K562 (cell line): ENCODE results near the gene SCGB1A1. TPM values are rescaled to one million over a fixed set of nuclear protein-coding genes. Genes with fewer than 3 reads are reported as not detected.

Experiments used
- AFF1 ChIP-seq, 2 experiments: fragments of 450-650 bp; IDR thresholded peaks; 2 replicates each; pipeline ENCODE4 v1.6.1; 2018; ENCODE audit warnings: mild to moderate bottlenecking in 2 of 2, low read depth in 1 of 2; ENCODE audit not compliant: partially characterized antibody in 2 of 2
- CCAR2 ChIP-seq: fragments of 200-400 bp; formaldehyde crosslinking; IDR thresholded peaks from 2 replicates; pipeline ENCODE4 v1.6.1; 2017; ENCODE audit warnings: mild to moderate bottlenecking, low read depth, low read length
- FOXA3 ChIP-seq, 2 experiments: fragments of 450-650 bp in 1 of 2; sonication (generic) in 1 of 2; formaldehyde crosslinking; IDR thresholded peaks in 1 of 2; conservative IDR thresholded peaks in 1 of 2; 2 replicates each; pipeline versions ENCODE4 v1.4.0 to v1.8.0; 2020 to 2022; ENCODE audit warnings: mild to moderate bottlenecking in 2 of 2, missing genetic modification reagents in 1 of 2
- KDM1A ChIP-seq, 2 experiments: fragments of 450-650 bp; IDR thresholded peaks; 2 replicates each; pipeline ENCODE4 v1.6.1; 2016; ENCODE audit warnings: mild to moderate bottlenecking in 2 of 2
- LARP7 ChIP-seq: fragments of 450-650 bp; IDR thresholded peaks from 2 replicates; pipeline ENCODE4 v1.6.1; 2016
- MCM5 ChIP-seq: fragments of 450-650 bp; IDR thresholded peaks from 2 replicates; pipeline ENCODE4 v1.6.1; 2016; ENCODE audit warnings: low read depth
- PATZ1 ChIP-seq: fragments of 250-450 bp; sonication (Bioruptor Pico); IDR thresholded peaks from 2 replicates; pipeline ENCODE4 v1.5.0; 2020; ENCODE audit warnings: mild to moderate bottlenecking, borderline replicate concordance
- PHF20 ChIP-seq: fragments of 450-650 bp; IDR thresholded peaks from 2 replicates; pipeline ENCODE4 v1.6.1; 2018; ENCODE audit not compliant: partially characterized antibody
- RBBP5 ChIP-seq: fragments of 200-600 bp; sonication (generic); IDR thresholded peaks from 2 replicates; pipeline ENCODE4 v1.6.1; 2012; ENCODE audit warnings: borderline replicate concordance, mild to moderate bottlenecking, low read length, control low read depth, inconsistent platforms; ENCODE audit not compliant: insufficient read depth, poor library complexity, severe bottlenecking
- SMARCB1 ChIP-seq: IDR thresholded peaks from 2 replicates; pipeline ENCODE4 v1.6.1; 2011; ENCODE audit warnings: improper control_type of control experiment, low read depth; ENCODE audit not compliant: insufficient read length
- SMARCE1 ChIP-seq: fragments of 450-650 bp; IDR thresholded peaks from 2 replicates; pipeline ENCODE4 v1.7.1; 2016; ENCODE audit warnings: mild to moderate bottlenecking
- SNAPC5 ChIP-seq: fragments of 250-450 bp; sonication (Bioruptor Pico); IDR thresholded peaks from 2 replicates; pipeline ENCODE4 v1.8.0; 2021; ENCODE audit warnings: moderate library complexity, mild to moderate bottlenecking, inconsistent platforms
- SRSF1 ChIP-seq: fragments of 200-400 bp; formaldehyde crosslinking; IDR thresholded peaks from 2 replicates; pipeline ENCODE4 v1.6.1; 2017; ENCODE audit warnings: mild to moderate bottlenecking, low read depth, low read length, moderate library complexity
- TARDBP ChIP-seq: fragments of 450-650 bp; IDR thresholded peaks from 2 replicates; pipeline ENCODE4 v1.6.1; 2016
- USF2 ChIP-seq: sonication (generic); formaldehyde crosslinking; IDR thresholded peaks from 2 replicates; pipeline ENCODE4 v1.5.0; 2020; ENCODE audit warnings: missing genetic modification reagents
- ZNF592 ChIP-seq: fragments of 450-650 bp; IDR thresholded peaks from 2 replicates; pipeline ENCODE4 v1.6.1; 2017; ENCODE audit warnings: antibody characterized with exemption, mild to moderate bottlenecking
- polyA plus RNA-seq, 8 experiments: library from polyadenylated mRNA; depleted of rRNA in 4 of 8; stranded (reverse) in 5 of 8; unstranded in 3 of 8; fragments of >200 nt; fragmentation: Nextera tagmentation in 2 of 8; fragmentation: Illumina TruSeq in 1 of 8; extraction: Ambion mirVana in 2 of 8; extraction: Trizol in 1 of 8; gene quantifications; 2 replicates each; pipeline versions ENCODE4 v1.2.1 to v1.2.3, GENCODE V29; 2011 to 2014; ENCODE audit warnings: inconsistent platforms in 1 of 8, missing spikeins in 1 of 8
- total RNA-seq, 7 experiments: library from RNA; depleted of rRNA in 6 of 7; stranded (reverse); fragments of >200 nt in 6 of 7; fragmentation: Illumina TruSeq in 2 of 7; extraction: Trizol in 2 of 7; gene quantifications; 2 replicates each; pipeline versions ENCODE4 v1.2.1 to v1.2.3, GENCODE V29; 2011 to 2021; ENCODE audit warnings: low replicate concordance in 1 of 7

The SCGB1A1 gene
- total and polyA plus RNA-seq, 9 of the 15 experiments (the other 6 are each of a cell fraction or from before 2014, with no cell fraction given), result 0.55 TPM; not detected in 8

GRCh38 chr11:62472063-62472884 is 53.4 kb downstream of the SCGB1A1 start (continued):
- TF ChIP-seq ZNF592 (peak; percentile 67), SMARCB1 (no peak), USF2 (CRISPR knock-in tag) (no peak), CCAR2 (no peak), TARDBP (no peak), SRSF1 (no peak), SNAPC5 (no peak), RBBP5 (no peak), AFF1 (IDR thresholded peaks at IDR 0.05; ENCODE audit: low read depth in 1 of 2, partially characterized antibody in 2 of 2) (peak in 1 of 2 experiments; percentile 51), FOXA3 (CRISPR knock-in tag; conservative IDR thresholded peaks at IDR 0.05 in 1 of 2, IDR thresholded peaks at IDR 0.05 in 1 of 2) (peak in 1 of 2 experiments; percentile 71; a peak in 1 of 4 replicates), KDM1A (IDR thresholded peaks at IDR 0.05) (peak; percentile 44 to 81), PHF20 (peak; percentile 5), SMARCE1 (peak; percentile 96), PATZ1 (CRISPR knock-in tag) (no peak), MCM5 (no peak), LARP7 (no peak)
